UCSD-AML1 (cell line): ENCODE data around the gene LCLAT1.
"Not testable (repeated sequence)": the region's sequence is repeated elsewhere in the genome, so short reads cannot be mapped to it uniquely, and the experiment has no call there.

ENCODE experiments used
- DNase-seq: peaks from one replicate; lab custom pipeline; 2025; ENCODE audit not compliant: unreplicated experiment; lab: John Stamatoyannopoulos, UW

Gene LCLAT1

DNA sequence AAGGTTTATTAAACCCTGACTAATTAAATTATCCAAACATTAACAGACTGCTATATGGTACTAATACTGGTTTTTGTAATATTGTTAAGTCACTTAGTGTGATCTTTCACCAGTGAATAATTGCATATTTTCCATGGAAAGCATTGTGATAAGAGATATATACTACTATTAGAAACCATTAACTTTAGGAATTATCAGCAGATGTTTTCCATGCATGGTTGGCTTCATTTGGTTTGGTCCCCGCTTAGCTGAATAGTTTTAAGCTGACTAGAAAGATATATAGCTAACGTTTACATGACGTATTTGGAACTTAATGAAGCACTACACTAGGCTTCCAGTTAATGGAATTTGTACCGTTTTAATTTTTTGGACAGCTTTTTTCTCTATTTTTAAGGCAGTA lies 37.9 kb downstream of the LCLAT1 start:
- DNase-seq, result no peak

DNA sequence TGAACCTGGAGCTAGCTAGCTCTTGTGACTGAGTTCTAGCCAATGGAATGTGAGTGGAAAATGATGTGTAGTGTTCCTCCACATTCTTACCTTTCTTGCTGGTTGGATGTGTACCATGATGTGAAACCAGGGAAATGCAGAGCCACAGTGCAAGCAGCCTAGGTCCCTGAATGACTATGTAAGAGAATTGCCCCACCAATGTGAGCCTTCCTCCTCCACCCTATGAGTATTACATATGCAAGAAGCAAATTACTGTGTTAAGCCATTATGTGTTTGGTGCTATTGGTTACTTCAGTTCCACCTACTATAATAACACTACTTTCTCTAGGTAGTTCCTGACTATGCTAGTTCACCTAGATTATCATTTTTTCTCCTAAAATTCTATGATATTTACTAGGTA lies 39.6 kb downstream of the LCLAT1 start:
- DNase-seq, result no peak

DNA sequence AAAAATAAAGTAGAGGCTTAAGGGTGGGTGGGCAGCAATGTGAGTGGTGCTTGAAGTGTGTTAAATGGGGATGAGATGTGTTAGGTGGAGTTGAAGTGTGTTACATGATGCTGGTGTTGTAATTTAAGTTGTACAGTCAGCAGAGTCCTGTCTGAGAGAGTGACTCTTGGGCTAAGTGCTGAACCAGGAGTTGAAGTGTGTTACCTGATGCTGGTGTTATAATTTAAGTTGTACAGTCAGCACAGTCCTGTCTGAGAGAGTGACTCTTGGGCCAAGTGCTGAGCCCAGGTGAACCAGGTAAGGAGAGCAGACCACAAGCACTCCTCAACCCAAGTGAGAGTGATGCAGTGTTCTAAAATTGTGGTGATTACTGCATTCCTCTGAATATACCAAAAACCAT lies 40.6 kb downstream of the LCLAT1 start:
- no peak for DNase-seq

DNA sequence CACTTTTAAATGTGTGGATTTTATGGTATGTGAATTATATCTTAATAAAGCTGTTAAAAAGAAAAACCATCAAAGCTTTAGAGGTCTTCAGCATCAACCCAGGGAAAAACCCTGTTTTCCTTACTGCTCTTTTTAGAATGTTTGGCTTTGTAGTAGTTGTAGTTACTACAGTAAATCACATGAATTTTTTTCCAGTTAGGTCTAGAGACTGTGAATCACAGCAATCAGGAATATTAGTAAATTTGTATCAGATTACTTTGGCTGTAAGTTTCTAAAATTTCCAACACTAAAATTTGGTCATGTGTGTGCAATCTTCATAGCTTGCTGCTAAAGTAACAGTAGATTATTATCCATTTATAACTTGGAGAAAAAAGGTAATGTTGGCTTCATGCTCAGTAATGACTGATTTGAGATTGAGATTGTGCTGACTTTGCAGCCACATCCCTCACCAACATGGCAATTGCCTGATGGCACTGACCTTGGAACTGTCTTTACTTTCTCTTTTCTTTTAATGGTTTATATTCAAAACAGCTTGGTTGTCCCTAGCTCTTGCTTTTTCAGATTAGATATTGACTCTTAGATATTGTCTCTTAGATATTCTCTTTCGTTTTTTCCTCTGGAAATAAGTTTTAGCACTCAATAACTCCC lies 41.1 kb downstream of the LCLAT1 start:
- no peak for DNase-seq

DNA sequence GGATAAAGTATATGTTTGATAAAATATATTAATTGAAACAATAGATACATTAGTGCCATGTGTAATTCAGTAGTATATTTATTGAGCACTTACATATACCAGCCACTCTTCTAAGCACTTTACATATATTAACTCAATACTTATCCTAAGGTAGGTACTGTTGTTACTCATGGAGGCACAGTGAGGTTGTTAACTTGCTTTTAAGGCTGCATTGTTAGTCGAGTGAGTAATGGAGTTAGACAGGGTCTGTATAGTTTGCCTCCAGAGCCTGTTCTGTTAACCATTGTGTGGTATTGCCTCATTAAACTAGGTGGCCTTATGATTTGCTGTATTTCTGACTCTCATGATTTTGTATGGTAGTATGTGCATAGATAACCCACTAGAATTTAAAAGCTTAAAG lies 44.2 kb downstream of the LCLAT1 start:
- no peak for DNase-seq

DNA sequence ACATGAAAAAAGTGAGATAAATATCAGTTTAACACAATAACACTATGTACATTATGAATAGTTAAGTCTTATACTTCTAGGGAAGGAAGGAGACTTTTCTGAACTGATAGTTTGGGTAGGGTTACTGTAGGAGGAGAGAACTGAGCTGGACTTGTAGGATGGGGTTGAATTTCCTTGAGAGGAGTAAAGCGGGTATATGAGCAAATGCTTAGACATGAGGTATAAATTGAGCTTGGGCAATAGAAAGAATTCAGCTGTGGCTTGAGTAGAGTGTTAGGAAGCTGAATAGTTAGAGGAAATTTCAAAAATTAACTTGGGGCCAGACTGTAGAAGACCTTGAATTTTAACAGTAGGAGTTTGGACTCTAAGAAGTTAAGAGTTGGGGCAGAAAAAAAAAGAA lies 45.1 kb downstream of the LCLAT1 start:
- DNase-seq, result no peak

DNA sequence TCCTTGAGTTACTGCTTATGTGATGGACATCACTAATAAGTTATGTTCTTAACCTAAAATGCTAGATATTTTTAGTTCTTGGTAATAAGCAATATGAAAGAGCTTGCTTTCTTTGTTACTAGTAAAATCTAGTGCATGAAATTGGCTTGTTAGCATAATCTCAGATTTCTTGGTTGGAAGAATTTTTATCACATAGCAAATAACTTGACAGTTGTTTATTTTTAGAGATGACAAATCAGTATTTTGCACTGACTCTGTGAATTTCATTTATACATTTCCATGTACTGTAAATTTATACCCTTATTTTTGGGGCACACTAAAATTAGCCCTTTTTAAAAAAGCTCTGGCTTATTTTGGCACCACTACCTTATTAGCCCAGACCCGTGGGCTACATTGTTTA lies 45.6 kb downstream of the LCLAT1 start:
- no peak for DNase-seq

DNA sequence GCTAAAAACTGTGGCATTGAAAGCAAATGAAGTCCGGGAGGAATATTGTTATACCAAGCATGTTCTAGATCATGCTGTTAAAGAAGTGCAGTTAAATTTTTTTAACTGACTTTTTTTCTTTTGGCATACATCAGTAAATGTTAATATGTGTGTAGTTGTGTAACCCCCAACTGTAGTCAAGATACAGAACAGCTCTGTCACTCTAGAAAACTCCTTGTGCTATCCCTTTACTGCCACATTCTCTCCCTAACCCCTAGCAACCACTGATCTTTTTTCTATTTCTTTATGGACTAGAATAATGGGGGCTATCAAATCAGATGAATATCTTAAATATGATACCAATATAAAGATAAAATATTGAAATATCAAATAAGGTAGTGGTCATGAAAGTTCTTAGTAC lies 46.4 kb downstream of the LCLAT1 start:
- no peak for DNase-seq

DNA sequence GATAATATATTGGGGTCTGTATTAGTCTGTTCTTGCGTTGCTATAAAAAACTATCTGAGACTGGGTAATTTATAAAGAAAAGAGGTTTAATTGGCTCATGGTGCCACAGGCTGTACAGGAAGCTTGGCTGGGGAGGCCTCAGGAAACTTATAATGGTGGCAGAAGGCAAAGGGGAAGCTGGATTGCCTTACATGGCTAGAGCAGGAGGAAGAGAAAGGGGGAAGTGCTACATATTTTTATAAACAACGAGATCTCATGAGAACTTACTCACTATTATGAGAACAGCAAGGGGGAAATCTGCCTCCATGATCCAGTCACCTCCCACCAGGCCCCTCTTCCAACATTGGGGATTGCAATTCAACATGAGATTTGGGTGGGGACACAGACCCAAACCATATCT lies 48.9 kb downstream of the LCLAT1 start:
- DNase-seq, result not testable (repeated sequence)

DNA sequence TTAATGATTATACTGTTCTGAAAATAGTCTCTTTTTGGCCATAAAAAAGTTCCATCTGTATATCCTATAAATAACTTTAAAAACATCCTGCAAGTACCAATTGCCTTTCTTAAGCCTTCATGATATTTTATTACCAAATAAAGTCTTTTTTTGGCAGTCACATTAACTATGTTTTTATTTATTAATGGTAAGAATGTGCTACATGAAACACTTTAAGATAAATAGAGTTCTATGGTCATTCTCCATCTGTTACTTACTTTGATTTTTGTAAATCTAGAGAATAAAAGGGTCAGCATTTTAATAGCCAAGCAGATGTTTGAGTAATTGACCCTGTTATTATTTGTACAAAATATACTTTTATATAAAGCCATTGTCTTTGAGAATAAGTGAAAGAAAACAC lies 52.6 kb downstream of the LCLAT1 start:
- no peak for DNase-seq

DNA sequence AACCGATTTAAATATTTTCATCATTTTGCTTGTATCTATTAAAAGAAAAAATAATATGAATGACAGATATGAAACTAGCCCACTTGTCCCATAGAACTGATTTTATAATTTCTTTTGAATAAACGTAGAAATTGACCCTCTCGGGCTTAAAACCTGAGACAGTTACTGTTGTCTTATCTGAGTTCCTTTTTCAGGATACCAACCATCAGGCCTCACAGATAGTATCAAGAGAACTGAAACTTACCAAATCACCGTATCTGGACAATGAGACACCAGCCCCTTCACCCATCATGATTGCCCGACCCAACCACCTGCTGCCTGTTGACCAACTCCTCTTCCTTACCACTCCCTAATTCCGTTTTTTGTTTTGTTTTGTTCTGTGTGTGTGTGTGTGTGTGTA lies 53.7 kb downstream of the LCLAT1 start:
- DNase-seq, result no peak

DNA sequence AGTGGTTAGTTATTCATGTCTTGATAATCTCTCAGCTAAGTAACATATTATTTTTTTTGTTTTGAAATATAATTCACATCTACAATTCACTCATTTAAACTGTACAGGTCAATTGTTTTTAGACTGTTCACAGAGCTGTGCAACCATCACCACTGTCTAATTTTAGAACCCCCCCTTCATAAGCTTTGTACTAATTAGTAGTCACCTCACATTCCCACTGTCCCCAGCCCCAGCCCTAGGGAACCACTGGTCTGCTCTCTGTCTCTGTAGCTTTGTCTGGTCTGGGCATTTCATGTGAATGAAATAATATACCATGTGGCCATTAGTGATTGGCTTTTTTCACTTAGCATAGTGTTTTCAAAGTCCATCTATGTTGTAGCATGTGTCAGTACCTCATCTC lies 55.3 kb downstream of the LCLAT1 start:
- DNase-seq, result no peak

DNA sequence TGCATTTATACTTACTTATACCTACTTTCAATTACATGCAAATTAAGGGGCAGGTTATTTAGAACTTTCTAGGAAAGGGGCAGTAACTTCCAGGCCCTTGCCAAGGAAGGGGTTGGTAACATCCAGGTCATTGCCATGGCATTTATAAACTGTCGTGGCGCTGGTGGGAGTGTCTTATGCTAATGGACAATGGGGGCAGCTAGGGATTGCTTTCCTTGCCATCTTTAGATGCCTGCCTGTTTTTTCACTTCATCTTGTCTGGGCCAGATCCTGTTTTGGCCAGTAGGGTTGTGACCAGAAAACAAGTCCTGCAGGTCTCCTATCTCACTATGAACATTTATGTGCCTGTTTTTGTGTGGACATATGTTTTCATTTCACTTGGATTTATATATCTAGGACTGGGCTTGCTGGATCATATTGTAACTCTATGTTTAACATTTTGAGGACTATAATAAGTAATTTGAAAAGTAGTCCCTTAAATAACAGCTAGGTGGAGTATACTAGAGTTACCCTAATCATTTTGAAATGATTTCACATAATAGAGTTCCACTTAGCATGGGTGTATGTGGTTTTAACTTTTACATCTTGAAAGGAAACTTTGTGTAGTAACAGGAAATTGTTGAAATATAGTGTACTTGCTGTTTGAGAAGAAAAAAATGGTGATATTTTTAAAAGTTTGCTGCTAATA lies 56.1 kb downstream of the LCLAT1 start:
- DNase-seq, result no peak

DNA sequence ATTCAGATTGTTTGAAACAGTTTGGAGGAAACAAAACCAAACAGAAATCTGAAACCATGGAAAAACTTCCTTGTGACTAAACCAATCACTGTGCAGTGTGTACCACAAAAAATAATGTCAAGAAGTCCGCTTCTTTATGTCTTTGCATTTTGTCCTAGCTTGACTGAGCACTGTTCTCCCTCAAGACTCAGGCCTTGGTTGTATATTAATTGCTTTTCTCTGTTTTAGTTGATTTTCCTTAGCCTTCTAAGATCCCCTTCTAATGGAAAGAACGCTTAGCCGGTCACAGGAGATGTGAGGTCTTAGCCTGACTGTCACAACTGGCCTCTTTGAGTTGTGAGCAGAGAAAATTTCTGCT lies 56.6 kb downstream of the LCLAT1 start:
- no peak for DNase-seq

DNA sequence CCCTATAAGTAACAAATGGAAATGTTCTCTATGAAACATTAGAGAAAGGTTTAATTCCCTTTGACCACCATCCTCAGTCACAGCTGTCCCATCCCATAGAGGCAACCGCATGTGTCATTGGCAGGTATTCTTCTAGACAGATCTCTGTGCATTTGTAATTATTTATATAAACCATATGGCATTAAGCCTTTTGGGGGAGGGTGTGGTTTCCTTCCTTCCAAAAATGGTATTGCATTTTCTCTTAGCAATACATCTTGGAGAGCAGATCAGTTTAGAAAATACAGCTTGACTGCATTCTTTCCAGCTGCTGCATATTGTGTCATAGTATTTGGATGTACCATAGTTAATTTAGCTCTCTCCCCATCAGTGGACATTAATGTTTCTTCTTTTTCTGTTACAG lies 57.7 kb downstream of the LCLAT1 start:
- no peak for DNase-seq

DNA sequence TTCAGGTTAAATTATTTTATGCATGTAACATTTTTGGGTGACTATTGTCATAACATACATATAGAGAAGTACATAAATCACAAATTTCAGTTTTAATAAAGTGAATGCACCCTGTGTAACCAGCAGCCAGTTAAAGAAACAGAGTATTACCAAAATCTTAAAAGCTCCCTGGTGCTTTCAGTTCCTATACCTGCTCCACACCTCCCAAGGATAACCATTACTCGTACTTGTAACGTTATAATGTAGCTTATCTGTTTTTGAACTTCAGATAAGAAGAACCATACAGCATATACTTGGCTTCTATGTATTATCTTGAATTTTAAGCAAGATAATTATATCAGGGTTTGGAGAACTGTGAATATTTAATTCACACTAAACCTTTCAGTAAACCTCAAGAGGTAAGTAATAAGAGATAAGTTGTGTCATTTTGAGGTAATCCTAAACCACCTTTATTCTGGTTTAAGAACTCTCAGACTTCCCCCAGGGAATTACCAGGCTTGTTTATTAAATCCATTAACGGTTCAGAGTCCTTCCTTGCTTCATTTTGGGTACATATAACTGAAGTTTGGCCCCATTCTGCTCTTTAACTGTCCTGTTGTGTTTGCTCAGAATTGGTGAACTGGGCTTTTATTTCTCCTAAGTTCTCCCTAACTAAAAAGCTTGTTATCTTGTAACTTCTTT lies 58.6 kb downstream of the LCLAT1 start:
- DNase-seq, result no peak

DNA sequence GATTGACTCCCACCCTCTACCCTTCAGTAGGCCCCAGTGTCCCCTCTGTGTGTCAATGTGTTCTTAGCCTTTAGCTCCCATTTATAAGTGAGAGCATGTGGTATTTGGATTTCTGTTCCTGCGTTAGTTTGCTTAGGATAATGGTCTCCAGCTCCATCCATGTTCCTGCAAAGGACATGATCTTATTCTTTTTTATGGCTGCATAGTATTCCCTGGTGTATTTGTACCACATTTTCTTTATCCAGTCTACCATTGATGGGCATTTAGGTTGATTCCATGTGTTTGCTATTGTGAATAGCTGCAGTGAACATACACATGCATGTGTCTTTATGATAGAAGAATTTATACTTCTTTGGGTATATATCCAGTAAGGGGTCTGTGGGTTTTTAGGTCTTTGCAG lies 60.4 kb downstream of the LCLAT1 start:
- DNase-seq, result not testable (repeated sequence)

DNA sequence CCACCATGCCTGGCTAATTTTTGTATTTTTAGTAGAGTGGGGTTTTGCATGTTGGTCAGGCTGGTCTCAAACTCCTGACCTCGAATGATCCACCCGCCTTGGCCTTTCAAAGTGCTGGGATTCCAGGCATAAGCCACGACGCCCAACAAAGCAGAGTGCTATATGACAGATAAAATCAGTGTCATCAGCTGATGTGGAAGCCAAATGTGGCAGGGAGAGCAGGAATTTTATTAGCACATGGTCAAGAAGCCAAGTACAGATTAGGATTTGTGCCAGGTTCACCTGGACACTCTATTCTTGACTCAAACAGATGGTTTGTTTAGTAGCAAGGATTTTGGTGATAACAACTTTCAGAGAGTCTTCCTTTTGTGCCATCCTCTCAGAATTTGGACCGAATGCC lies 62.7 kb downstream of the LCLAT1 start:
- no peak for DNase-seq

DNA sequence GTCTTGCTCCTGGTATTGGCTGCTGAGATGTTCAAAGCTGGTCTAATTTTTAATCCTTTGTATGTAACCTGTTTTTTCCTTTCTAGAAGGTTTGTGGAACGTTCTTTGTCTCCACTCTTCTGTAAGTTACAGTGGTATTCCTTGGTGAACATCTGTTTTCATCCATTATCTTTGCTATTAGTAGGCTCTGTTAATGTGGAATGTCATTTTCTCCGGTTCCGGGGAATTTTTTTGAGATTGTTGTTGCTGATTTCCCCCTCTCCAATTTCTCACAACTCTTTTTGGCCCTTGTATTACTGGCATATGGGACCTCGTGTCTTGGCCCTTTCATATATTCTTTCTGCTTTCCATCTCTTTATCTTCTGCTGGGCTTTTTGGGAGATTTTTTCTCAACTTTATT lies 63.4 kb downstream of the LCLAT1 start:
- DNase-seq, result no peak

DNA sequence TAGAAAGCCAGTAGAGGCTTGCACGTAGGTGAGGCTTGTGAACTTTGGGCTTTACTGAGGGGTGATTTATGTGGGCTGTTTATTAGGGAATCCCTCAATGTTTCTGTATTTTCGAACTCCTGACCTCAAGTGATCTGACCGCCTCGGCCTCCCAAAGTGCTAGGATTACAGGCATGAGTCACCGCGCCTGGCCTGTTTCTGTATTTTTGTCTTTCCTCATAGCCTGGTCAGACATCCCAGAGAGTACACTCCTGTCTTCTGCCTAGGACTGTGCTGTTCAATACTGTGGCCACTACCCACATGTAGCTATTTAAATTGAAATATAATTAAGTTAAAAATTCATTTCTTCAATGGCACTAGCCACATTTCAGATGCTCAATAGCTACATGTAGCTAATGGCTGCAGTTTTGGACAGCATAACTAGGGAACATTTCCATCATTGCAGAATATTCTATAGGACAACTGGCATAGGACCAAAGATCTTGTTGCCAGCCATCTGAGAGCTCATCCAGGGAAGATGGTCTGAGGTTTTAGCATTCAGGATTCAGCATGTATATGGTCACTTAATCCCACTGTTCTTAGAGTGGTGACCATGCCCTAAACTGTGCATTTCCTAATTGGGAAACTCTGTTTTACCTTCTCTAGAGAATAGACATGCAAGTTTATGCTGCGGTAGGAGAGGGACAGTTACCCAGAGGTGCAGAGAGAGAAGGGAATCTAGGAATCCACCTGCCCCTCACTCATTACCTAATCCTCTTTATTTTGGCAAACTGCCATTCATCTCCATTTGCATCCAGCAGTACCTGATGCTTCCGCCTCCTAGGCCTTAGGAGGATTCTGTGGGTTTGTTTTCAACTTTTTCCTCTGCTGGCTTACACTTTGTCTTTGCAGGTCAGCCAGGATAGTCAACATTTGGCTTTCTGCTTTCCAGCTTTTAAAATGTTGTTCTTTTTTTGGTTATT lies 64.4 kb downstream of the LCLAT1 start:
- DNase-seq, result no peak

DNA sequence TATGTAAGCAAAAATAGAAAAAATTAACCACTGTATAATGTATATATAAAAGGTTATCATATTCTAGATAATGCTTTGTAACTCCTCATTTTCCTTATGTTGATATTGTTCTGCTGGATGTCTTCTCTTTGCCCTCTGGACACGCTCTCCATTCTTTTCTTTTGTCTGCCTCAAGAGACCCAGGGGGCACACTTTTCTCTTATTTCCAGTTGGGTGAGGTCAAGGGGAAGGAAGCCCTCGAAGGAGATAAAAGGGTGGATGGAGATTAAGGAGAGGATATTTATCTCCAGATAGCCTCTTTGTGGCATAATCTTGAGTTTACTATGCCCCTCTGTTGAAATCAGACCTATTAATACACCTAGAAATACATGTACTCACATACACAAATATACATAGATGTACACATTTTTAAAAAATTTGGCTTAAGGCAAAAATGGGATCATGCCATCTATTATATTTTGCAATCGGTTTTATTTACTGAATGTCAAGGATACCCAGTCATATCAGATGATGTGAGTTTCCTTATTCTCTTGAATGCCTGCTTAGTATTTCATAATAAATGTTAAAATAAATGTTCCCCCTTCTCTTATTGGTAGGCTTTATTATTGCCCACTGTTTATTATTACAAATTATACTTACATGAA lies 65.3 kb downstream of the LCLAT1 start:
- no peak for DNase-seq
